Measurements from ENCODE around the gene FAM83G.
"Not testable (repeated sequence)": the region's sequence is repeated elsewhere in the genome, so short reads cannot be mapped to it uniquely, and the experiment has no call there.

GRCh38 chr17:19047510-19047909 lies 42.9 kb upstream of the FAM83G start:
- TF ChIP-seq CTCF, POLR2A (IDR thresholded peaks at IDR 0.05): not testable (repeated sequence)
